Common myeloid progenitor, CD34-positive (primary cell): Measurements from ENCODE around the gene COL26A1.

ENCODE experiments used
- CTCF ChIA-PET: fragments of 350-600 bp; sonication (Branson Sonifier 250); formaldehyde crosslinking; loops from one replicate; lab custom pipeline; 2021; ENCODE audit warnings: antibody characterized with exemption; lab: Charles Lee
- POLR2A ChIA-PET: fragments of 350-600 bp; sonication (Branson Sonifier 250); formaldehyde crosslinking; loops from one replicate; lab custom pipeline; 2021; ENCODE audit warnings: antibody characterized with exemption; lab: Charles Lee
- DNase-seq, 3 donors: peaks; one replicate each; pipeline versions ENCODE4 v3.0.0 to v3.0.0-alpha.2; 2013
- H3K27ac ChIP-seq, 2 experiments: 1 replicate in 1 of 2; 2 replicates in 1 of 2; pipeline ENCODE4 v1.7.0; 2013; ENCODE audit warnings: inconsistent platforms in 2 of 2, low read length in 2 of 2, mild to moderate bottlenecking in 2 of 2, low read depth in 1 of 2, moderate library complexity in 1 of 2; ENCODE audit not compliant: severe bottlenecking in 2 of 2, insufficient read depth in 1 of 2, poor library complexity in 1 of 2
- H3K27me3 ChIP-seq, 5 experiments: replicated peaks in 2 of 5; 1 replicate in 3 of 5; 2 replicates in 2 of 5; pipeline versions ENCODE4 v1.6.1 to v1.7.0; 2013; ENCODE audit warnings: low read length in 4 of 5, mild to moderate bottlenecking in 2 of 5, moderate library complexity in 2 of 5, inconsistent platforms in 1 of 5; ENCODE audit not compliant: insufficient read depth in 5 of 5, control insufficient read depth in 4 of 5
- H3K36me3 ChIP-seq, 4 experiments: 1 replicate in 2 of 4; 2 replicates in 2 of 4; pipeline versions ENCODE4 v1.6.1 to v1.7.0; 2013; ENCODE audit warnings: low read length in 3 of 4, control low read depth in 1 of 4, mild to moderate bottlenecking in 1 of 4; ENCODE audit not compliant: control insufficient read depth in 4 of 4, insufficient read depth in 4 of 4
- H3K4me1 ChIP-seq, 4 experiments: 1 replicate in 3 of 4; 2 replicates in 1 of 4; pipeline versions ENCODE4 v1.6.1 to v1.7.1; 2013; ENCODE audit warnings: low read length in 3 of 4, mild to moderate bottlenecking in 3 of 4, control low read depth in 1 of 4, inconsistent platforms in 1 of 4, moderate library complexity in 1 of 4; ENCODE audit not compliant: control insufficient read depth in 4 of 4, insufficient read depth in 4 of 4; ENCODE audit errors: control extremely low read depth in 1 of 4
- H3K4me3 ChIP-seq, 7 experiments: 1 replicate in 4 of 7; 2 replicates in 3 of 7; pipeline versions ENCODE4 v1.5.1 to v1.7.0; 2013; ENCODE audit warnings: mild to moderate bottlenecking in 7 of 7, low read length in 6 of 7, moderate library complexity in 6 of 7, inconsistent platforms in 2 of 7, low read depth in 2 of 7, control low read depth in 1 of 7; ENCODE audit not compliant: insufficient read depth in 4 of 7, control insufficient read depth in 1 of 7; ENCODE audit errors: extremely low read depth in 1 of 7
- H3K9me3 ChIP-seq, 5 experiments: 1 replicate in 4 of 5; 2 replicates in 1 of 5; pipeline versions ENCODE4 v1.6.1 to v1.7.1; 2013; ENCODE audit warnings: low read length in 4 of 5, mild to moderate bottlenecking in 2 of 5, inconsistent platforms in 1 of 5, low read depth in 1 of 5, moderate library complexity in 1 of 5; ENCODE audit not compliant: control insufficient read depth in 4 of 5, insufficient read depth in 2 of 5; ENCODE audit errors: control extremely low read depth in 1 of 5
- WGBS: methylation state at CpG from one replicate; pipeline ENCODE4 v1.1.5; 2013; ENCODE audit not compliant: insufficient coverage; 5-methylcytosine and 5-hydroxymethylcytosine counted together

The COL26A1 gene

DNA sequence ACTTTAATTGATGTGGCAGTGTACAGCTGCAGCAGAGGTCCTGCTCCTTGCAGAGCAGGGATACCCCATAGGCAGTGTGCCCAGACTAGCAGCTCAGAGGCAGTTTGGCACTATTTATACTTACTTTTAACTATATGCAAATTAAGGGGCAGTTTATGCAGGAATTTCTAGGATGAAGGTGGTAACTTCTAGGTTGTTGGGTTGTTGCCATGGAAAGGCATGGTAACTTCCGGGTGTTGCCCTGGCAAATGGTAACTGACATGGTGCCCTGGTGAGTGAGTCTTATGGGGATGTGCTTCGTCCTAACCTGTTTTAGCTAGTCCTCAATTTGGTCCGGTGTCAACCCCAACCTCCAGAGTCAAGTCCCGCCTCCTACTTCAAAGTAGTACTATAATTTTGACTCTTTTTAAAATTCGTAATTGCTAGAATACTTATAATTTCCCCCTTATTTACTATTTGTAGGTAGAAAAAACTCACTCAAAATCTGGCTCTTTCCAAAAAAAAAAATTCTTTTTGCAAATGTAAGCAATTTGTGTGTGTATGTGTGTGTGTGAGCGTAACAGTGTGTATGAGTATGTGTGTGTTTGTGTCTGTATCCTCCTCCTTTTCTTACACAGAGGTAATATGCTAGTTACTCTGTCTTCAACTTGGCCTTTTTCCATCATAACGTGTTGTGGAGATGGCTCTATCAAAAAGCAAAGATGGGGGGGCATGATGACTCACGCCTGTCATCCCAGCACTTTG is 5.9 kb downstream of the COL26A1 start:
- Histone ChIP-seq H3K27me3 (peaks cover 0 to 24% (median 14%) of the 10 kb centered on the region in 5 experiments), H3K36me3 (no peaks in the 10 kb centered on the region), H3K9me3 (no peaks in the 10 kb centered on the region), H3K4me3 (no peak overlapping the region), H3K27ac (no peak overlapping the region), H3K4me1 (peaks cover 0 to 18% (median 11%) of the 10 kb centered on the region in 4 experiments)
- ChIA-PET POLR2A (no interaction called here), CTCF (interaction anchor here (1.6 to 2.3 kb wide), 3 partner anchors 18 to 134 kb away, joined by 3 to 15 read pairs (median 4); no protein-coding TSS in a partner anchor)
- DNase-seq = no peak
- 87% methylated on average over 3 of the region's 8 CpGs for WGBS

DNA sequence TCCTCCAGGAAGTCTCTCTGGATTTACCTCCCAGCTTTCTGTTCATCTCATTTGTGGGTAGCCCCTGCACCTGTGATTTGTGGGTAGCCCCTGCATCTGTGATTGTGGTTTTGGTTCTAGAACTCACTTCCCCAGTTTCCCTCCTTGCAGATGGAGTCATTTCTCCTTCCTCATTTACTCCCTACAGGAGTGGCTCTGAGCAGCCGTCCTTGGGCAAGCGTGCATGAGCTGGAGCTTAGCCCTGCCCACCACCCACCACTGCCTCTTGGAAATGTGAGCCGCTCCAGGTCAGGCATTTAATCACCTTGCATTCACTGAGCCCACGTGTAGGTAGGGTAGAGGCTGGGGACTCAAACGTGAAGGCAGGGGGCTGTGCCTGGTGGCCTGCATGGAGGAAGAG is 8.2 kb downstream of the COL26A1 start:
- POLR2A ChIA-PET = no interaction called here
- no peak overlapping the region for H3K4me3 ChIP-seq
- CTCF ChIA-PET = interaction anchor here (2.0 to 2.3 kb wide), 3 partner anchors 10 to 42 kb away, joined by 5 to 8 read pairs (median 7); no protein-coding TSS in a partner anchor
- WGBS = 25% methylated on average over 2 of the region's 5 CpGs
- H3K27ac ChIP-seq = no peak overlapping the region
- H3K27me3 ChIP-seq = peaks cover 0 to 18% (median 16%) of the 10 kb centered on the region in 5 experiments
- peak; percentile 57 to 87 (median 86) for DNase-seq
- no peaks in the 10 kb centered on the region for H3K36me3 ChIP-seq
- peaks cover 0 to 10% (median 5%) of the 10 kb centered on the region in 4 experiments for H3K4me1 ChIP-seq
- H3K9me3 ChIP-seq = no peaks in the 10 kb centered on the region

DNA sequence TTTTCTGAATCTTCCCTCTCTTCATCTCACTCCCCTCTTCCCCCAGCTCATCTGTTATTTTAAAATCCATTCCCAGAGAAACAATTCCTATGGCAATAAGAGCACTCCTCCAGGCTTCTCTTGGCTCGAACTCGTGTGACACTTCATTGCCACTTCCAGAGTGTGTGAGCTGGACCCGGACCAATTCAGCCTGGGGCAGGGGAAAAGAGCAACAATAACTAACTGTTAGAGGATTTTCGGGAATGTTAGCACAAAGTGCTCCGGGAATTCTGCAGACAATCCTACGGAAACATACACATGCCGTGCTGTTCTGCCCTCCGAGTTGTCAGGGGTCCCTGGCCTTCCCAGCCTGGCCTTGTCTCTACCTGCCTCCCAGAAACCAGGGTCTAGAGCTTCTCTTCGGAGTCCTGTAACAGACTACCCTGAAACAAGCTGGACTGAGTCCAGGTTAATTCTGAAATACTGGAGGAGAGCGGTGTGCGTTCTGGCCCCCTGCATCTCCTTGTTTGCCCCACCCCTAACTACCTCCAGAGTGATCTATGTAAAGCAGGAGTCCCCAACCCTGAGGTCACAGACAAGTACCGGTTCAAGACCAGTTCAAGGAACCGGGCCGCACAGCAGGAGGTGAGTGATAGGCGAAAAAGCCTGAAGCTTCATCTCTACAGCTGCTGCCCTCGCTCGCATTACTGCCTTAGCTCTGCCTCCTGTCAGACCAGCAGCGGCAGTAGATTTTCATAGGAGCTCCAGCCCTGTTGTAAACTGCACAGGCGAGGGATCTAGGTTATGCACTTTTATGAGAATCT is 11.3 kb downstream of the COL26A1 start:
- CTCF ChIA-PET = interaction anchor here (0.9 to 3.1 kb wide), 3 partner anchors 10 to 130 kb away, joined by 3 to 13 read pairs (median 11); no protein-coding TSS in a partner anchor
- POLR2A ChIA-PET = interaction anchor here (0.5 kb wide), 1 partner anchor 121 kb away, joined by 3 read pairs; no protein-coding TSS in a partner anchor

DNA sequence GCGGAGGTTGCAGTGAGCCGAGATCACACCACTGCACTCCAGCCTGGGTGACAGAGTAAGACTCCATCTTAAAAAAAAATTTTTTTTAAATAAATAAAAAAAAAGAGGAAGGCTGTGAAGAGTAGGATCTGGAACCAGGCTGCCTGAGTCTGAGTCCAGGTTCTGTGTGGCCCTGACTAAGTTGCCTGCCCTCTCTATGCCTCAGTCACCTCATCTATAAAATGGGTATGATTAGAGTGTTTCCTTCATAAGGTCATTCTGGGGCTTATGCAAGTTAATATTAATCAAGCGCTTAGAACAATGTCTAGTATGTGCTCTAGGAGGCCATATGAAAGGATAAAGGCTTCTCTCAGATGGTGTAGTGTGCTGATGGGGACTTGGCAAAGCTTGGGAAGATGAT is 12.3 kb downstream of the COL26A1 start:
- Histone ChIP-seq H3K4me1 (peaks cover 0 to 10% (median 5%) of the 10 kb centered on the region in 4 experiments), H3K27me3 (peaks cover 0 to 14% (median 12%) of the 10 kb centered on the region in 5 experiments), H3K9me3 (no peaks in the 10 kb centered on the region), H3K4me3 (no peak overlapping the region), H3K36me3 (no peaks in the 10 kb centered on the region), H3K27ac (no peak overlapping the region)
- no peak for DNase-seq
- ChIA-PET POLR2A (no interaction called here), CTCF (interaction anchor here (2.1 to 3.1 kb wide), 2 partner anchors 11 to 36 kb away, joined by 11 to 13 read pairs; no protein-coding TSS in a partner anchor)
- WGBS = 100% methylated on average over 1 of the region's 3 CpGs

More for the DNA sequence above, 11.3 kb downstream of the COL26A1 start:
- 97% methylated on average over 17 of the region's 19 CpGs for WGBS
- Histone ChIP-seq H3K4me1 (peaks cover 0 to 10% (median 5%) of the 10 kb centered on the region in 4 experiments), H3K36me3 (no peaks in the 10 kb centered on the region), H3K27me3 (peaks cover 0 to 14% (median 11%) of the 10 kb centered on the region in 5 experiments), H3K27ac (no peak overlapping the region), H3K9me3 (no peaks in the 10 kb centered on the region), H3K4me3 (no peak overlapping the region)
- no peak for DNase-seq

DNA sequence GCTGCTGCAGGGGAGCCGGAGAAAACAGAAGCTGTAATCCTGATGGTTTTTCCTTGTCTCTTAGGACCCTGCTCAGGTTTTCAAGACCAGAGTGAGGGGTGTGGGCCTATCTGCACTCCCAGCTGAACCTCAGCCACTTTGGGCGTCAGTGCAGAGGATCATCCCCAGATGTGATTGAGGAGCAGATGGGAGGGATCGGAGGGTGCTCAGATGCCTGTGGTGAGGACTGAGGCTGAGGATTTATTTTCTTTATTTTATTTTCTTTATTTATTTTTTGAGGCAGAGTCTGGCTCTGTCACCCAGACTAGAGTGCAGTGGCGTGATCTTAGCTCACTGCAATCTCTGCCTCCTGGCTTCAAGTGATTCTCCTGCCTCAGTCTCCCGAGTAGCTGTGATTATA is 13.9 kb downstream of the COL26A1 start:
- 90% methylated on average over 2 of the region's 5 CpGs for WGBS
- CTCF ChIA-PET = interaction anchor here (1.0 to 2.1 kb wide), 4 partner anchors 12 to 130 kb away, joined by 3 to 8 read pairs (median 4); no protein-coding TSS in a partner anchor
- no peaks in the 10 kb centered on the region for H3K4me1 ChIP-seq
- peaks cover 0 to 14% (median 10%) of the 10 kb centered on the region in 5 experiments for H3K27me3 ChIP-seq
- no peak overlapping the region for H3K4me3 ChIP-seq
- H3K36me3 ChIP-seq = no peaks in the 10 kb centered on the region
- POLR2A ChIA-PET = no interaction called here
- DNase-seq = no peak
- no peak overlapping the region for H3K27ac ChIP-seq
- H3K9me3 ChIP-seq = peaks cover 0 to 3% (median 0%) of the 10 kb centered on the region in 5 experiments

DNA sequence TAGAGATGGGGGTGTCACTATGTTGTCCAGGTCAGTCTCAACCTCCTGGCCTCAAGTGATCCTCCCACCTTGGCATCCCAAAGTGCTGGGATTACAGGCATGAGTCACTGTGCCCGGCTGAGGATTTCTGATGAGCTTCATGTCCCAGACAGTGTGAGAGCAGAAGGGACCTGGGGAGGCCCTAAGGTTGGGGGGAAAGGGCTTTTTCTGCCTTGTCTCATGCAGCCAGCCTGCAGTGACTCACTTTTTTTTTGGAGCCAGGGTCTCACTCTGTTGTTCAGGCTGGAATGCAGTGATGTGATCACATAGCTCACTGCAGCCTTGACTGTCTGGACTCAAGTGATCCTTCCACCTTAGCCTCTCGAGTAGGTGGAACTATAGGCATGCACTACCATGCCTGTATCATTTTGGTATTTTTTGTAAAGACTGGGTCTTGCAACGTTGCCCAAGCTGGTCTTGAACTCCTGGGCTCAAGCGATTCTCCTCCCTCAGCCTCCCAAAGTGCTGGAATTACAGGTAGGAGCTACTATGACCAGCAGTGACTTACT is 14.6 kb downstream of the COL26A1 start:
- Histone ChIP-seq H3K27ac (no peak overlapping the region), H3K27me3 (peaks cover 0 to 13% (median 8%) of the 10 kb centered on the region in 5 experiments), H3K4me1 (no peaks in the 10 kb centered on the region), H3K36me3 (no peaks in the 10 kb centered on the region), H3K4me3 (no peak overlapping the region), H3K9me3 (peaks cover 0 to 3% (median 0%) of the 10 kb centered on the region in 5 experiments)
- 91% methylated on average over 4 of the region's 4 CpGs for WGBS
- DNase-seq = no peak
- ChIA-PET POLR2A (no interaction called here), CTCF (interaction anchor here (0.9 to 2.1 kb wide), 3 partner anchors 34 to 129 kb away, joined by 3 to 8 read pairs (median 3); no protein-coding TSS in a partner anchor)
